HFF-Myc (cell line): ENCODE measurements around the gene CTCF.

Experiments used
- DNase-seq: peaks from one replicate; pipeline ENCODE4 v3.0.0-alpha.2; 2011; ENCODE audit warnings: low read depth; ENCODE audit errors: extremely low read depth
- H3K4me3 ChIP-seq: replicated peaks from 2 replicates; pipeline ENCODE4 v1.5.1; 2011; ENCODE audit warnings: low read depth, mild to moderate bottlenecking, control low read depth, low read length
- TF ChIP-seq, protein P1 (sequence below): IDR thresholded peaks from 2 replicates; pipeline ENCODE4 v1.5.1; 2012; ENCODE audit warnings: mild to moderate bottlenecking, low read depth, low read length, control low read depth; ENCODE audit errors: missing control alignments

Gene CTCF

DNA sequence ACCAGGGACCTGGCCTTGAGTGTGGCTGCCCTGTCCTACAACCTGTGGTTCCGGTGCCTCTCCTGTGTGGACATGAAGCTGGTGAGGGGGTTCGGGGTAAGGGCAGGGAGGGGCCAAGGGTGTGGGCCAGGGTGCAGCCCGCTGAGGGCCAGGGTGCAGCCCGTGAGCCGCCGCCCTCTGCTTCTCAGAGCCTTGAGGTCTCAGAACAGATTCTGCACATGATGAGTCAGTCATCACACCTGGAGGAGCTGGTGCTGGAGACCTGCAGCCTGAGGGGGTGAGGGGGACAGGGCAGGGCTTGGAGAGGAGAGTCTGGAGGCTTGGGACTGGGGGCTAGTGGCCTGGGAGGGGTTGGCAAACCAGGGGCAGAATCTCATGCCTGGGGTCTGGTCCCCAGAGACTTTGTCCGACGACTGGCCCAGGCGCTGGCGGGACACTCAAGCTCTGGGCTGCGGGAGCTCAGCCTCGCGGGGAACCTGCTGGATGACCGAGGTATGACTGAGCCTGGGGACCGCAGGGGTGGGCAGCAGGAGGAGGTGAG, 84.9 kb downstream of the CTCF start:
- TF ChIP-seq, protein P1, sequence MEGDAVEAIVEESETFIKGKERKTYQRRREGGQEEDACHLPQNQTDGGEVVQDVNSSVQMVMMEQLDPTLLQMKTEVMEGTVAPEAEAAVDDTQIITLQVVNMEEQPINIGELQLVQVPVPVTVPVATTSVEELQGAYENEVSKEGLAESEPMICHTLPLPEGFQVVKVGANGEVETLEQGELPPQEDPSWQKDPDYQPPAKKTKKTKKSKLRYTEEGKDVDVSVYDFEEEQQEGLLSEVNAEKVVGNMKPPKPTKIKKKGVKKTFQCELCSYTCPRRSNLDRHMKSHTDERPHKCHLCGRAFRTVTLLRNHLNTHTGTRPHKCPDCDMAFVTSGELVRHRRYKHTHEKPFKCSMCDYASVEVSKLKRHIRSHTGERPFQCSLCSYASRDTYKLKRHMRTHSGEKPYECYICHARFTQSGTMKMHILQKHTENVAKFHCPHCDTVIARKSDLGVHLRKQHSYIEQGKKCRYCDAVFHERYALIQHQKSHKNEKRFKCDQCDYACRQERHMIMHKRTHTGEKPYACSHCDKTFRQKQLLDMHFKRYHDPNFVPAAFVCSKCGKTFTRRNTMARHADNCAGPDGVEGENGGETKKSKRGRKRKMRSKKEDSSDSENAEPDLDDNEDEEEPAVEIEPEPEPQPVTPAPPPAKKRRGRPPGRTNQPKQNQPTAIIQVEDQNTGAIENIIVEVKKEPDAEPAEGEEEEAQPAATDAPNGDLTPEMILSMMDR = no peak
- no peak for DNase-seq
- no peak overlapping the region for H3K4me3 ChIP-seq

DNA sequence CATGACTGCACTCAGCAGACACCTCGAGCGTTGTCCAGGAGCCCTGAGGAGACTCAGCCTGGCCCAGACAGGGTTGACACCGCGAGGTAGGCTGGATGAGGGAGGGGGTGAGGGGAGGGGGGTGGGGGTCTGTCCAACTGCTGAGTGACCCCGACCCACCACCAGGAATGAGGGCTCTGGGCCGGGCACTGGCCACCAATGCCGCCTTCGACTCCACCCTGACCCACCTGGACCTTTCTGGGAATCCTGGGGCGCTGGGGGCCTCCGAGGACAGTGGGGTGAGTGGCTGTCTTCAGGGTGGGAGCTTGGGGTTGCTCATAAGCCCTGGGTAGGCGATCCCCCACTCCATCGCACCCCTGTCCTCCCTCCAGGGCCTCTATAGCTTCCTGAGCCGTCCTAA, 85.4 kb downstream of the CTCF start:
- TF ChIP-seq, protein P1 = no peak
- H3K4me3 ChIP-seq = no peak overlapping the region
- no peak for DNase-seq

GRCh38 chr16:67648088-67648763, 85.9 kb downstream of the CTCF start:
- TF ChIP-seq, protein P1 = no peak
- DNase-seq = no peak
- no peak overlapping the region for H3K4me3 ChIP-seq

DNA sequence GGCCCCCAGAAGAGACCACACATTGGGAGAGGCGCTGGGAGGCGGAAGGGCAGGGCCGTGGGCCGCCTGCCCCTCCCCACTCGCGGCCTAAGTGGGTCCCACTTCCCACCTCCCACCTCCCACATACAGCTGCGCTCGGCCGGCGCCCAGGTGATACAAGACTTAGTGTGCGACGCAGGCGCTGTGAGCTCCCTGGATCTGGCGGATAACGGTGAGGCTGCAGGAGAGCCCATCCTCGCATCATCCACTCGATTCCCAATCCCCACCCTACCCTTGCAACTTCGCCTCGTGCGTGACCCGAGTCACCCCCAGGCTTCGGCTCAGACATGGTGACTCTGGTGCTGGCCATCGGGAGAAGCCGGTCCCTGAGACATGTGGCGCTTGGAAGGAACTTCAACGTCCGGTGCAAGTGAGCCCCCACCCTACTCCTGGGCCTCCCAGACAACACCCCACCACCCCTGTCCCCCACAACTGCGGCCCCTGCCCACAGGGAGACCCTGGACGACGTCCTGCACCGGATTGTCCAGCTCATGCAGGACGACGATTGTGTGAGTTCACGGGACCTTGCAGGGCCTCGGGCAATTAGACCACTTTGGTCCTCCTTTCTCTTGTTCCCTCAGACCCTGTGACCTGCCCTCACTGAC, 86.6 kb downstream of the CTCF start:
- no peak for DNase-seq
- H3K4me3 ChIP-seq = no peak overlapping the region
- TF ChIP-seq, protein P1 = no peak

DNA sequence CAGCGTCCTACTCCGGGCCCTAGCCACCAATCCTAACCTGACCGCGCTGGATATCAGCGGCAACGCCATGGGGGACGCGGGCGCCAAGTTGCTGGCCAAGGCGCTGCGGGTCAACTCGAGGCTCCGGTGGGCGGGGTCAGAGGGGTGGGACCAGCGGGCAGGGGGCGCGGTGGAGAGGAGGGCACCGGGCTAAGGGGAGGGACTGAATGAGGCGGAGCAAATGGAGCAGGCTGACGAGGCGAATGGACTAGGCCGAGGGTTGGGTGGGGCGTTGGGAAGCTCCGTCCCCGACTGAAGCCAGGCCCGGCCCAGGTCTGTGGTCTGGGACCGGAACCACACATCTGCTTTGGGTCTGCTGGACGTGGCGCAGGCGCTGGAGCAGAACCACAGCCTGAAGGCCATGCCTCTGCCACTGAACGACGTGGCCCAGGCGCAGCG, 87.2 kb downstream of the CTCF start:
- TF ChIP-seq, protein P1 = no peak
- no peak for DNase-seq
- no peak overlapping the region for H3K4me3 ChIP-seq

GRCh38 chr16:67650023-67650422, 87.7 kb downstream of the CTCF start:
- TF ChIP-seq, protein P1 = no peak
- H3K4me3 ChIP-seq = no peak overlapping the region
- no peak for DNase-seq
